ENCODE results near the gene DHX36.
A peak's percentile ranks its signal among the peaks of the same experiment; 100 is the strongest.

Gene DHX36

DNA sequence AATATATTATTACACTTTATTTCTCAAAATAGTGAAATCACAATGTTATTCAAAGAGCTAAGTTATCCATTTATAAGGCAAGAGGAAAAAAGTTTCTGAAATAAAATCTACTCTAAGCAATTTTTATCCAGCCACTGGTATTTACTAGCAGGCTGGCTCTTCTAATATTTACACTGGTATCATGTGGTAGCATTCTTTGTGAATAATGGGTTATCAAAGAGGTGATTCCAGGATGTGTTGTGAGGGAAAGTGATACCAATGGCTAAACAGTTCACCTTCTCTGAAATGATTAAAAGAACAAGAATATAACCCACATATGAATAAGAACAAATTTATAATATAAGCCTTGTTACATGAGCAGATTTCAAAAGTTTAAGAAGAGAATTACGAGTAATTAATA is 44.1 kb downstream of the DHX36 start:
- no peak for DNase-seq (ENCODE audit: low read depth in 2 of 2)

DNA sequence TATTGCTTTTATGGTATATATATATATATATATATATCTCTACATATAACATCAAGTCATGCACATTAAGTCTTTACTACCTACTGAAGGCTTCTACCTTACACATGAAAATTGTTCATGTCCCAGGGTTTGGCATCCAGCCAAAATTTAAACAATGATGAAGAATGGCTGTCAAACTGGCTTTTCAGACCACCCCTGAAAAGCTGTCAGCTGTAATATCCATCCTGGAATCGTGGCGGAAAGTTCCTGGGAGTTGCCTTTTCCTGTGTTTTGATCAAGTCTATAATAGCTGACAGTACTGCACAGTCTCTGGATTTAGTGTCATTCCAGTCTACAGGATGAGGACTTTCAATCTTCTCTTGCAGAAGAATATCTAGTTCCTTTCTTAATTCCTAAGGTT is 48.3 kb downstream of the DHX36 start:
- DNase-seq (ENCODE audit: low read depth in 2 of 2): no peak

DNA sequence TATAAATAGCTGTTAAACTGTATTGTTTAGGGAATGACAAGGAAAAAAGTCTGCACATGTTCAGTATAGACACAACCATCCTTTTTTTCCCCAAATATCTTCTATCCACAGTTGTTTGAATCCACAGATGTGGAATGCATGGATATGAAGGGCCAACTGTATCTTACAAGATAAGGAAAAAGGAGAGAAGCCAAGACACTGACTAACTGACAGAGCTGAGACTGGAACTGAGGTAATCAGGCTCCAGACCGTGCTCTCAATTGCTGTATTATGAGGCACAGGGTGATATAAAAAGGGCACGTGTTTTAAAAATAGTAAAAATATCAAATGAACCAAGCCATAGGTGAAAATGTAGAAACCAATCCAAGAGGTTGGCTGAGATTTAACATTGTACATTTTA is 49.0 kb downstream of the DHX36 start:
- no peak for DNase-seq (ENCODE audit: low read depth in 2 of 2)

GRCh38 chr3:154274348-154274747 is 49.9 kb downstream of the DHX36 start:
- no peak for DNase-seq (ENCODE audit: low read depth in 2 of 2)

DNA sequence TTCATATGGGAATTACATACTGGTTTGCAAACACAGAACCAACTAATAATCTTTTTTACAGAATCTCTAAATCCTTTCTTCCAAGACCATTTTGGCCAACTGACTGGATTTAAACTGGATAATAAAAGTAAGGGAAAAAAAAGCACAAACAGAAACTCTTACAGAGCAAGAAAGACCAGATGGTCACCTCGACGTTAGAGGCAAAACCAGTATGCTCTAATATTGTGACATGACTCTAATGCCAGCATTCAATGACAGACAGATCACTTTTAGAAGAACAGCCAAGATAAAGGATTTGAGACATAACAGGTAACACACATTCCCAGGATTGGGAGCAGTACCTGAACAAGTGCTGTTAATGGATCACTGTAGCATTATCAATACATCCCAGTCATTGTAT is 50.9 kb downstream of the DHX36 start:
- no peak for DNase-seq (ENCODE audit: low read depth in 2 of 2)

- no peak for DNase-seq (ENCODE audit: low read depth in 2 of 2)
Measured at GRCh38 chr3:154254527-154254926, 69.8 kb downstream of the DHX36 start.

GRCh38 chr3:154252759-154253638 is 71.3 kb downstream of the DHX36 start:
- peak; percentile 68 to 70 for DNase-seq (ENCODE audit: low read depth in 2 of 2)

- no peak for DNase-seq (ENCODE audit: low read depth in 2 of 2)
Measured at GRCh38 chr3:154251610-154252009, 72.7 kb downstream of the DHX36 start.

- no peak for DNase-seq (ENCODE audit: low read depth in 2 of 2)
Measured at GRCh38 chr3:154250291-154250690, 74.0 kb downstream of the DHX36 start.

DNA sequence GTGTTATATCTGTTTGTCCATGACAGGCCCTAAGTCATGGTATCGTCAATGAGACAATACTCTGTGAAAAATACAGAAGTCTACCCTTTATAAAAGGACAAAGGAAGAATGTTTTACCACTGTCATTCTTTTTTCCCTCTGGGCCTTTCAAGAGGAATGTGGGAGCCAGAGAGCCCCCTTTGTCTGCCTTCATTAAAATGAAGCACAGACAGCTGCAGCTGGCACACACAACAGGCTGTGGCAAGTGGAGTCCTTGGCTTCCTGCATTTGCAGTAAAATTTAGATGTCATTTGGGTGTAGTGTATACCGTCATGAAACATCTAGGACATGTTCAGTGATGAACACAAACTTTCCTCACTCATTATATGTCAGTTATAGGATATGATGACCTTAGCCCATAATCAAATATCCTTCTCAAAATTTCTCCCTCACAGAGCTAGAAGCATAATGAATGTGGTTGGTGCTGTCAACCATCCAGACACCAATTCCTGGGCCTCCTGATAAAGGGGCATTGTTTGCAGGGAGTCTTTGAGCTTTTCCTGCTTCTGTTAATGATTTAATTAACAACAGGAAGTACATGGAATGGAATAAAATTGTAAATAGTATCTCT is 76.4 kb downstream of the DHX36 start:
- DNase-seq (ENCODE audit: low read depth in 2 of 2): no peak

DNA sequence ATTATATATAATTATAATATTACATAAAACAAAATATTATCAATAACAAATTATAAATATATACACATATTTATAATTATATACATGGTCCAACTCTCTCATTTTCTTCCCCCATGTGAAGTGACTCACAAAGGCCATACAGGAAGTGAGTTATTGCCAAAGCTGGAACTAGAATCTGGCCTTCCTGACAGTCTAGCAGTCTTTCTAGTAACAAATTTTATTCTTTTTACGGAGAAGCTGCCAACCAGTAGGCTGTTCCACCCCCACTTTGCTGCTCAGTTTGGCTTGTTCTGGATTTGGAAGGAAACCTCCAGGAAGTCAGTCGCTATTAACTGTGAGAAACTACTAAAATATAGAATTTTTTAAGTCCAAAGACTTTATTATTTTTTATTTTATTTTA is 79.6 kb downstream of the DHX36 start:
- DNase-seq (ENCODE audit: low read depth in 2 of 2): no peak

- no peak for DNase-seq (ENCODE audit: low read depth in 2 of 2)
Measured at GRCh38 chr3:154243353-154243752, 80.9 kb downstream of the DHX36 start.

DNA sequence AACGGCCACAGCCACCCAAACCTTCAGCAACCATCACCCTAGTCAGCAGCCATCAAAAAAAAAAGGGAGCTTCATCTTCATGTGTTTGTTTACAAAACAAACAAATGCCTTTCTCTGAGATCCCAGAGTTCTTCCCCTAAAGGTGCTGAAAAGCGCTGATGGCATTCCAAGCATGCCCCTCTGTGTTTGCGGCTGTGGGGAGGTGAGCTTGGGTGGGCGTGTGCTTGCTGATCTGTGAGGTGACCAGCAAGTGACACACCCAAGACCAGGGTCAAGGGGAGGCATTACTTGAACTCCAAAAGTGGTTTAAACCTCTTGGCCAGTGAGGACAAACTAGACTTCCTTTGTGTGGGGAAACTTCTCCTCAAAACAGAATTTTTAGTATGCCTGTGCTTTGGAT is 81.5 kb downstream of the DHX36 start:
- no peak for DNase-seq (ENCODE audit: low read depth in 2 of 2)

- DNase-seq (ENCODE audit: low read depth in 2 of 2): no peak
Measured at GRCh38 chr3:154241496-154241895, 82.8 kb downstream of the DHX36 start.

DNA sequence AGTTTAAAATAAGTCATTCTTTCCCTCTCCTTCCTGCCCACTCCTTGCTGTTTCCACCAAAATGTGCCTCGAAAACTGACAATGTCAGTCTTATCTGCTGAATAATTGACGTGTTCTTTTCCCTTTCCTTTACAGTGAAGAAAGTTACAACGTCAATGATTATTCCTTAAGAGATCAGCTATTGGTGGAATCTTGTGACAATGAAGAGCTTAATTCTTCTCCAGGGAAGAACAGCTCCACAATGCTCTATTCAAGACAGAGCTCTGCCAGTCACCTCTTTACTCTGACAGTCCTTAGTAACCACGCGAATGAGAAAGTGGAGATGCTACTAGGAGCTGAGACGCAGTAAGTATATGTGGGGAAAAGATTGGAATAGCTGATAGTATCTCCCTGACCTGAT is 84.1 kb downstream of the DHX36 start:
- DNase-seq (ENCODE audit: low read depth in 2 of 2): no peak

GRCh38 chr3:154236331-154236730 is 88.0 kb downstream of the DHX36 start:
- DNase-seq (ENCODE audit: low read depth in 2 of 2): no peak

DNA sequence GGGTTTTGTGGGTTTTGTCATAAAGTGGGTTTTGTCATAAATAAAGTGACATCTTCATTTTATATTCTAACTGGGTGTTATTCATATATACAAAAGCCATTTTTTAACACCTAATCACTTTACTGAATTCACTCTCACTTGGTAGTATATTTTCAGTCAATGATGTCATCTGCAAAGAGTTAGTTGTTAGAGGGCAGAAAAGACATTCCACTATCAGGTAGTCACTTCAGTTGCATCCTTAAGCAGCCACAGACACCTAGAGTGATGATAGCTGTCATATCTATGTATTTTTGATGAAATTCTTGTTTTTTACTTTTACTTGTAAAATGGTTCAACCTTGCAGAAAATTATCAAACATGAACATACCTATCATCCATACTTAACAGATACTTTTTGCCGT is 89.0 kb downstream of the DHX36 start:
- peak in 1 of 2 experiments; percentile 10 for DNase-seq (ENCODE audit: low read depth in 2 of 2)

- no peak for DNase-seq (ENCODE audit: low read depth in 2 of 2)
Measured at GRCh38 chr3:154229217-154229590, 95.1 kb downstream of the DHX36 start.

DNA sequence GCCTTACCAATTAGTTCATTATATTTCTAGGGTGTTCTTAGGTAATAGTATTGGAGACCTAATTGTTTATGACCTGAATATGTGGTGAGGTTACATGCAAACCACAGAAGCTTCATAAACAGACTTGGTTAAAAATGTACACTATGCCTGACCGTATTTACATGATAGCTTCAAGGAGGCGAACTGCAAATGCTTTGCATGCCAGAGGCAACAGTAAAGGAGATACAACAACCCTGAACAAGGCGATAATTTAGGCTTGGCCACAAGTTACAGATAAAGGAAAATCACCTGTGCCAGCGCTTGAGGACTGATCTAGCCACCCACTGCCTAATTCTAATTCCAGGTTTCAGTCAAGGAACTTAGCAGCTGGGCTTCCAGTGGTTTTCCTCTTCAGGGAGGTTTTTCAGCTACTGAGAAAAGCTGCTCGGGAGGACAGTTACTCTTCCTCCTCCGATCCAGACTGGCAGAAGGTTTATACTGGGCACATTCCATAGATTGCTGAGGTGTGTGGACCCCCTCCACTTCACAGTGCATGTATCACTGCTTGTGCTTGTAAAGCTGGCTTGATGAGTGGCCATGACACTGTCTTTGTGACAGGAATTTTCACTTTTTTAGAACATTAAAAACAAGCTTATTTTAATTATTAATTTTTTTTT is 95.6 kb downstream of the DHX36 start:
- no peak for DNase-seq (ENCODE audit: low read depth in 2 of 2)

GRCh38 chr3:154227531-154227930 is 96.8 kb downstream of the DHX36 start:
- no peak for DNase-seq (ENCODE audit: low read depth in 2 of 2)

GRCh38 chr3:154225536-154225935 is 98.8 kb downstream of the DHX36 start:
- no peak for DNase-seq (ENCODE audit: low read depth in 2 of 2)

GRCh38 chr3:154224866-154225265 is 99.4 kb downstream of the DHX36 start:
- DNase-seq (ENCODE audit: low read depth in 2 of 2): no peak

DNA sequence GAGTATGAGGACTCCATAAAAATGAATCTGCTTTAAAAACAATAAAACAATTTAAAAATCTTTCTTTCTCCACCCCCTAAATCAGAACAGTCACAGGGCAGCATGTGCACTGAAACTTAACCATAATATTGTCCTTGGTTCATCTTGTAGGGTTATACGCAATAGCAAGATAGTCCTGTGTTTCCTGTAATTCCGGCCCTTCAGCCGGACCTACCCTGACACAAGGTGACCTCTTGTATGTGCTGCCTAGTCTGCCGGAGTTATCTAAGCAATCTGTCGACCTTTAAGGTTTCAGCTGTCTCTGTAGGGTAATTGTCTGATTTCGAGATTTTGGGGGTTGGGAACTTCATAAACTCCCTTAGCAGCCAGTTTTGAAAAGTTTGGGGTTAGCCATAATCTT is 99.9 kb downstream of the DHX36 start:
- no peak for DNase-seq (ENCODE audit: low read depth in 2 of 2)

Data from fibroblast of skin of left quadriceps (primary cell).